Measurements from ENCODE around the gene RPL12. TPM values are rescaled to one million over a fixed set of nuclear protein-coding genes. Genes with fewer than 3 reads are reported as not detected.
"Not testable (repeated sequence)": the region's sequence is repeated elsewhere in the genome, so short reads cannot be mapped to it uniquely, and the experiment has no call there.

RPL12 gene
- total RNA-seq, 8 experiments from 2014 or later = 1,900 to 4,019 (median 2,592) TPM

DNA sequence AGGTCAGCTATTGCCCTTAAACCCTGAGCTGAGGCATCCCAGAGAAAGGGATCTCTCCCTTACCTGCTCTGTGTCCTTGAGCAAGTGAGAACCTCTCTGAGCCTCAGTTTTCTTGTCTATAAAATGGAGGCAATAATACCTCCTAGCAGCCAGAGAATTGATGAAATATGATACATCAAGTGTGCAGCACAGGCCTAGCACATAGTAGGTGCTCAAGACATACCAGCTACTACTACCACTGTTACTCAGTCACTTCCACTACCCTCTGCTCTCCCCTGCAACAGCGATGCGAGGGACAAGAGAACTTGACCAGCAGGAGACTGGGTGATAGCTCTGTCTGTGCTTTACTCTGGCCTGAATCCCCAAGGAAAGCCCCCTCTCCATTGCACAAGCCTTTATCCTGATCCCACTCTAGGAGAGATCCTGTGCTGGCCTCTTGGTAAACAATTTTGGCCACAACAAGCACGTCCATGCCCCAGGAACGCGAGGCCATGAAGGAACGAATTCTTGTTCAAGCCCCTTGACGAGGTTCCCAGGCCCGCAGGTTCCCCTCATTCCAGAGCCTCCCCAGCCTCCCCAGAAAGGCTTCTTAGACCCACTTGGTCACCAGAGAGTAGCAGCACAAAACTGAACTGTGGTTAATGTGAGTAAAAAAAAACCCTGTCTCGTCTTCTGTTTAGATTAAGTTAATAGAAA lies 39.5 kb upstream of the RPL12 start:
- Histone ChIP-seq H3K4me1 (replicated peaks in 1 of 2) (peaks cover 9 to 10% of the 10 kb centered on the region in 2 donors), H3K27ac (no peak overlapping the region), H3K4me3 (no peak overlapping the region)
- in situ Hi-C loops (cut with MboI; ENCODE audit: low pct_unique_long_range_greater_than_20kb in 2 of 9, low sequenced_read_pairs in 9 of 9, unreplicated experiment in 9 of 9) = loop anchor here in 1 of 9 experiments (25.0 kb wide), 1 partner anchor 97 kb away; no protein-coding TSS in a partner anchor
- ATAC-seq (replicated peaks in 6 of 8) = no peak
- WGBS, 10 experiments = 80 to 95% (median 90%) methylated on average over 2 to 4 of the region's 9 CpGs; no CpG with 5 or more reads in 4 of the 10 experiments

DNA sequence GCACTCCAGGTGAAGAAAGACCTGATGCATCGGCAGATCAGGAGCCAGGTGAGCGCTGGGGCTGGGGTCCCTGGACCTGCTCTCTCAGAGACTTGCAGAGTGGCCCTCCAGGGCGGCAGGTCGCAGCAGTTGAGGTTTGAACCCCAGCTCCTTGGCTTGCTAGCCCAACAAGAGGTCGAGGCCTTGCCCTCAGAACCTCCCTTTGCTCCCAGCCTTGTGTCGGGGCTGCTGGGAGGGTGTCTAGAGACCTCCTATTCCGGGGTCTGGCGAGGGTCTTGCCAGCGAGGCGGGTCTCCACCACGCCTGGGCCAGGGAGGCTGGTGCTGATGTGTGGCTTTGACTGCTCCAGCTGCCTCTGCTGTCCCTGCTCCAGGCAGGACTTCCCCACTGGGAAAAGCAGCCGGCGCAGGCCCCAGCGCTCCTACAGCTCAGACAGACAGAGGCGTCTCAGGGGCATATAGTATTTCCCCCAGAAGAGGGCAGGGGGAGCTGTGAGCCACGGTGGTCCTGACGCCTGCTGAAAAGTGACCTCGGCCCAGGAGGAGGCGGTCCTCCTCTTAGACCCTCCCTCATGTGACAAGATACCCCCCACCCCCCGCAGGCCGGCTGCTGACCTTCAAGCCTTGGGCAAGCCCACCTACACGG lies 38.4 kb upstream of the RPL12 start:
- ATAC-seq (replicated peaks in 6 of 8) = peak in 6 of 8 experiments; percentile 30 to 75 (median 68)
- no peak overlapping the region for H3K4me3 ChIP-seq
- H3K27ac ChIP-seq = no peak overlapping the region
- in situ Hi-C loops (cut with MboI; ENCODE audit: low pct_unique_long_range_greater_than_20kb in 2 of 9, low sequenced_read_pairs in 9 of 9, unreplicated experiment in 9 of 9) = loop anchor here in 1 of 9 experiments (25.0 kb wide), 1 partner anchor 98 kb away; no protein-coding TSS in a partner anchor
- peaks cover 9 to 10% of the 10 kb centered on the region in 2 donors for H3K4me1 ChIP-seq (replicated peaks in 1 of 2)
- 0 to 87% (median 60%) methylated on average over 1 to 8 of the region's 22 CpGs; no CpG with 5 or more reads in 3 of the 10 experiments for WGBS, 10 experiments

DNA sequence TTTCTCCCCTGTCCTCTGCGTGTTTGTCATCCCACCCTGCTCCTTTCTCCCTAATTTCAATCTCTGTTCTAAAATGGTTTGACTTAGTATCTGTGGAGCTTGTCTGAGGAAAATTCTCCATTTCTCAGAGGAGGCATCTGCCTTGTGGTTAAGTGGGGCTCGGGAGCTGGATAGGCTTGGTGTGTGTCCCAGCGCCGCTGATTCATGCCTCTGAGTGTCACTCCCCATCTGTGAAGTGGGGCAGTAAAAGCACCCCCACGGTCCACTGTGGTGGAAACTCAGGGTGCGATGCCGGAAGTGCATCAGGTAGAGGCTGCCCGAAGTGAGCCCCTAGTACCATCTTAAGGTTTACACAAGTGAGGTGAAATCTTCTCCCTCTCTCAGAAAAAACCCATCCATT lies 37.7 kb upstream of the RPL12 start:
- Histone ChIP-seq H3K4me3 (no peak overlapping the region), H3K4me1 (replicated peaks in 1 of 2) (peaks cover 9 to 10% of the 10 kb centered on the region in 2 donors), H3K27ac (no peak overlapping the region)
- no peak for ATAC-seq (replicated peaks in 6 of 8)
- in situ Hi-C loops (cut with MboI; ENCODE audit: low pct_unique_long_range_greater_than_20kb in 2 of 9, low sequenced_read_pairs in 9 of 9, unreplicated experiment in 9 of 9) = loop anchor here in 1 of 9 experiments (25.0 kb wide), 1 partner anchor 98 kb away; no protein-coding TSS in a partner anchor
- 80 to 100% (median 92%) methylated on average over 2 to 8 of the region's 8 CpGs; no CpG with 5 or more reads in 2 of the 10 experiments for whole genome bisulfite sequencing, 10 experiments

DNA sequence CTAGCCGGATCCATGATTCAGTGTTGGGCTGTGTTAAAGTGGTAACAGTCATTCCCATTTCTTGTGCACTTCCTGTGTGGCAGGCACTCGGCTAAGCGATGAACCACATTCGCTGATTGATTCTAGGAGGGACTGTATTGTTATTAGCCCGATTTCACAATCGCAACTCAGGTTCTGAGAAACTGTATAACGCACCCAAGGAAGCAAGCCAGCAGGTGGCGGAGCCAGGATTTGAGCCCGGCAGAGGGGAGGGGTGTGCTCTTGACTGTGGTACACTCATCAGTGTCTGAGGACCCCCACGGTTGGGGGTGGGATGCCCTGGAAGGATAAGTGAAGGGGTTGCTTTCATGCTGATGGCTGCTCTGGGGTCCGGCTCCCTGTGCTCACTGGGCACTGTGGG lies 34.8 kb upstream of the RPL12 start:
- Histone ChIP-seq H3K4me1 (replicated peaks in 1 of 2) (peaks cover 0 to 2% of the 10 kb centered on the region in 2 donors), H3K4me3 (no peak overlapping the region), H3K27ac (no peak overlapping the region)
- WGBS, 10 experiments = 85 to 100% (median 91%) methylated on average over 1 to 8 of the region's 11 CpGs; no CpG with 5 or more reads in 7 of the 10 experiments
- in situ Hi-C loops (cut with MboI; ENCODE audit: low pct_unique_long_range_greater_than_20kb in 2 of 9, low sequenced_read_pairs in 9 of 9, unreplicated experiment in 9 of 9) = loop anchor here in 1 of 9 experiments (25.0 kb wide), 1 partner anchor 101 kb away; no protein-coding TSS in a partner anchor
- ATAC-seq (replicated peaks in 6 of 8) = no peak

DNA sequence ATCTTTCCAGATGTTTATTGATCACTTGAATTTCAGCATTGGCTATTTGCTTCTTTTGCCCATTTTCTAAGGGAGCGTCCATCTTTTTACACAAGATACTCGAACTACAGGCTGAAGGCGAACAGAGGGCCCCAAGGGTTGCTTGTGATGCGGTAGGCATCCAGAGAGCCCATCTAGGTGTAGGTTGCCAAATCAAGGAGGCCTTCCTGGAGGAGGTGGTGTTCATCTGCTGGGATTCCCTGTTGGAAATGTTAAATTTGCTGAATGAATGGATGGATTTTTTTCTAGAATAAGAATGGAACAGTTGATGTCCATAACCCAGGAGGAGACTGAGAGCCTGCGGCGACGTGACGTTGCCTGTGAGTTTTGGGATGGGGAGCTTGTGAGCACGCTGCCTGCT lies 31.5 kb upstream of the RPL12 start:
- H3K27ac ChIP-seq = no peak overlapping the region
- WGBS, 10 experiments = 90 to 100% (median 100%) methylated on average over 1 to 9 of the region's 9 CpGs; no CpG with 5 or more reads in 4 of the 10 experiments
- in situ Hi-C loops (cut with MboI; ENCODE audit: low pct_unique_long_range_greater_than_20kb in 2 of 9, low sequenced_read_pairs in 9 of 9, unreplicated experiment in 9 of 9) = loop anchor here in 1 of 9 experiments (25.0 kb wide), 1 partner anchor 105 kb away; no protein-coding TSS in a partner anchor

DNA sequence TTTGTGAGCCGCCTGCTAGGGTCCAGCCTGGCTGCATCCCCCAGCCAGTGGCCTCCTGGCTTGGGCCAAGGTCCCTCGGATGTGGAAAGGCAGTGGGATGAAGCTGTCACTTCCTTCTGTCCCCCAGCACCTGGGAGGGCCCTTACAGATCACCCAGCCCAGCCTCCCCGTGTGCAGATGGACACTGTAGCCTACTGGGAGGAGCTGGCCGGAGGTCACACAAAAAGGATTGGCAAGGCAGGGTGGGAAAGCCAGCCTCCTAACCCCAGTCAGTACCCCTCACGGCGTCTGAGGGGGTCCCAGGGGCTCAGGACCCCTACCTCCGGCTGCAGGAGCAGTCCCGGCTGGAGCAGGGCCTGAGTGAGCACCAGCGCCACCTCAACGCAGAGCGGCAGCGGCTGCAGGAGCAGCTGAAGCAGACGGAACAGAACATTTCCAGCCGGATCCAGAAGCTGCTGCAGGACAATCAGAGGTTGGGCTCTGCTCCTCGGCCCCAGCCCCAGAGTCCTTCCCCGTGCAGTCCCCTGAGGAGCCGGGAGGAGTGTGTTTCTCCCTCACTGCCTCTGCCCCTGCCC lies 28.4 kb upstream of the RPL12 start:
- no peaks in the 10 kb centered on the region for H3K4me1 ChIP-seq (replicated peaks in 1 of 2)
- WGBS, 10 experiments = 73 to 100% (median 96%) methylated on average over 1 to 4 of the region's 17 CpGs; no CpG with 5 or more reads in 4 of the 10 experiments
- in situ Hi-C loops (cut with MboI; ENCODE audit: low pct_unique_long_range_greater_than_20kb in 2 of 9, low sequenced_read_pairs in 9 of 9, unreplicated experiment in 9 of 9) = loop anchor here in 1 of 9 experiments (25.0 kb wide), 1 partner anchor 108 kb away; no protein-coding TSS in a partner anchor
- H3K4me3 ChIP-seq = no peak overlapping the region
- no peak overlapping the region for H3K27ac ChIP-seq
- ATAC-seq (replicated peaks in 6 of 8) = peak in 1 of 8 experiments; percentile 12

More for the DNA sequence above, 31.5 kb upstream of the RPL12 start:
- H3K4me3 ChIP-seq = no peak overlapping the region
- ATAC-seq (replicated peaks in 6 of 8) = no peak
- H3K4me1 ChIP-seq (replicated peaks in 1 of 2) = no peaks in the 10 kb centered on the region

DNA sequence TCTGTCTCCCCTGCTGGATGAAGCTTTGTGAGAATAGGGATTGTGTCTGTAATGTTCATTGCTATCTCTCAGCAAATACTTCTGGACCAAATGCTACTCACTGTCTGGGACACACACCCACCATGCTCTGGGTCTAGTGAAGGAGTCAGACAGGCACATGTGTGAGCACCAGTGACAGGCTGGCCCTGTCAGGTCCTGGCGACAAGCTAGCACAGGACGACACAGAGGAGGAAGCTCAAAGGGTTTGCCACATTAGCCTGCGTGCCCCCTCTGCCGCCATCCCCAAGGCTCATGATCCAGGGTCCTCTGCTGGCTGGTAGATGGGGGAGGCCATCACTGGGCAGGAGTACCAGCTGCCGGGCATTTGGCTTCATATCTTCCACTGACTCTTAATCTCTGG lies 23.4 kb upstream of the RPL12 start:
- no peaks in the 10 kb centered on the region for H3K4me1 ChIP-seq (replicated peaks in 1 of 2)
- ATAC-seq (replicated peaks in 6 of 8) = no peak
- H3K27ac ChIP-seq = no peak overlapping the region
- no peak overlapping the region for H3K4me3 ChIP-seq
- in situ Hi-C loops (cut with MboI; ENCODE audit: low pct_unique_long_range_greater_than_20kb in 2 of 9, low sequenced_read_pairs in 9 of 9, unreplicated experiment in 9 of 9) = no loop called here
- 95 to 100% methylated on average over 2 to 5 of the region's 5 CpGs; no CpG with 5 or more reads in 8 of the 10 experiments for WGBS, 10 experiments

DNA sequence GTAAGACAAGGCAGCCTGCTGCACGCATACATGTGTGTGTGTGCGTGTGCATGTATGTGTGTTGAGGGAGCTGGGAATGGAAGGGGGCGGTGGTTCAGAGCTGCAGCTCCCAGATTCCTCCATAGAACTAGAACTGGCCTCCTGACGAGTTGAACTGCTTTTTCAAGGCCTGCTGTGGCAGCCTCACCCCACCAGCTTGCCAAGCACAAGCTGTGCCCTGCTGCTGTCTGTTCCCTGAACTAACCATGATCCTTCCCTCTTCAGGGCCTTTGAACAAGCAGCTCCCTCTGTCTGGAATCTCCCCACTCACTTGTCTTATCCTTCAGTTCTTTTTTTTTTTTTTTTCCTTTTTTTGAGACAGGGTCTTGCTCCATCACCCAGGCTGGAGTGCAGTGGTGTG lies 22.7 kb upstream of the RPL12 start:
- 20 to 83% (median 80%) methylated on average over 1 to 2 of the region's 4 CpGs; no CpG with 5 or more reads in 4 of the 10 experiments for WGBS, 10 experiments
- Histone ChIP-seq H3K4me1 (replicated peaks in 1 of 2) (no peaks in the 10 kb centered on the region), H3K27ac (no peak overlapping the region), H3K4me3 (no peak overlapping the region)
- no peak for ATAC-seq (replicated peaks in 6 of 8)
- in situ Hi-C loops (cut with MboI; ENCODE audit: low pct_unique_long_range_greater_than_20kb in 2 of 9, low sequenced_read_pairs in 9 of 9, unreplicated experiment in 9 of 9) = no loop called here

DNA sequence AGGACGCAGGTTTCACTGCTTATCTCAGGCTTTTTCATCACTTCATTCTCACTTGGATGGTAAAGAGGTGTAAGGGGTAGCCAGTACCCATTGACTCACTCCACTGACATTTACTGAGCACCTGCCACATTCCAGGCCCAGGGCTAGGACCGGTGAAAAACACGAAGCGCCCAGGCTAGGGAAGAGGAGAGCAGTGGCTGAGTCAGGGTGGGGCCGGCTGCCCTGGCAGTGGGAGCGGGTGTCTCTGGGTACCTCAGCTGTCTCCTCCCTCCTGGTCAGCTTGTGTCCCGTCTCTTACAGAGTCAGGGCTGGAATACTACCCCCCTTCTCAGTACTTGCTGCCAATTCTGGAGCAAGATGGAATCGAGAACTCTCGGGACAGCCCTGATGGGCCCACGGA lies 22.3 kb upstream of the RPL12 start:
- Histone ChIP-seq H3K4me1 (replicated peaks in 1 of 2) (no peaks in the 10 kb centered on the region), H3K4me3 (no peak overlapping the region), H3K27ac (no peak overlapping the region)
- no peak for ATAC-seq (replicated peaks in 6 of 8)
- in situ Hi-C loops (cut with MboI; ENCODE audit: low pct_unique_long_range_greater_than_20kb in 2 of 9, low sequenced_read_pairs in 9 of 9, unreplicated experiment in 9 of 9) = no loop called here
- 78 to 100% (median 87%) methylated on average over 1 to 8 of the region's 10 CpGs; no CpG with 5 or more reads in 5 of the 10 experiments for WGBS, 10 experiments

DNA sequence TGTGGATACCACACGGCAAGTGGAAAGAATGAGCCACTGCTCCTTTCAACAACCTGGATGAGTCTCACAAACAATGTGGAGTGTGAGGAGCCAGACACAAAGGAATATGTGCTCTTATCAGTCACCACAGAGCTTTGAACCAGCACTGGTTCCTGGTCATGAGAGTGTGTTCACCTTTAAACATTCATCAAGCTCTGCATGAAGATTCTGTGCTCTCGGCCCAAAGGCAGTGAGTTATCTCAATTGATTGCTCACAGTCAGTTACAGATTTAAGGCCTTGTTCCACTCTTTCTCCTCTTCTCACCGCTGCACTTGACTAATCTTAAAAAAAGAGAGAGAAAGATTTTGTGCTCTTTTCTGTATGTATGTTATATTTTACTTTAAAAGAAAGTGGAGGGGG lies 19.5 kb upstream of the RPL12 start:
- H3K27ac ChIP-seq = no peak overlapping the region
- H3K4me3 ChIP-seq = no peak overlapping the region
- H3K4me1 ChIP-seq (replicated peaks in 1 of 2) = no peaks in the 10 kb centered on the region
- in situ Hi-C loops (cut with MboI; ENCODE audit: low pct_unique_long_range_greater_than_20kb in 2 of 9, low sequenced_read_pairs in 9 of 9, unreplicated experiment in 9 of 9) = no loop called here
- ATAC-seq (replicated peaks in 6 of 8) = no peak
- WGBS, 10 experiments = 65 to 100% (median 90%) methylated on average over 1 to 3 of the region's 3 CpGs; no CpG with 5 or more reads in 2 of the 10 experiments

DNA sequence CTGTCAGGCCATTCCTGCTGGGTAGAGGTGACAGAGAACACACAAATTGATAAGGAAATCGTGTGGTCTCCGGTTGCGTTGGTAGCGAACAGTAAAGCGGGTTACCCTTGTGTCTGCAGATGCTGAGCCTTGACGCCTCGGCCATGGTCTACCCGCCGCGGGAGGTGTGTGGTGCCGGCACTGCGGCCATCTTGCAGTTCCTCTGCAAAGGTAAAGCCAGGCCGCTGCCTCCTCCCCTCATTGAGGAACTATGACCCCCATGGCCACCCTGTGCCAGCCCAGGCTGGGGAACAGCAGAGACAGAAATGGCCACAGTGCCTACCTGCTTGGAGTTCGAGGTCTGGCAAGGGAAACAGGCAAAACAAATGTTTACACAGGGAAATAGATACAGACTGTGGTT lies 16.4 kb upstream of the RPL12 start:
- H3K27ac ChIP-seq = no peak overlapping the region
- H3K4me1 ChIP-seq (replicated peaks in 1 of 2) = peaks cover 0 to 4% of the 10 kb centered on the region in 2 donors
- in situ Hi-C loops (cut with MboI; ENCODE audit: low pct_unique_long_range_greater_than_20kb in 2 of 9, low sequenced_read_pairs in 9 of 9, unreplicated experiment in 9 of 9) = no loop called here
- no peak overlapping the region for H3K4me3 ChIP-seq
- ATAC-seq (replicated peaks in 6 of 8) = no peak
- WGBS, 10 experiments = 87 to 100% (median 100%) methylated on average over 1 to 9 of the region's 14 CpGs; no CpG with 5 or more reads in 5 of the 10 experiments

DNA sequence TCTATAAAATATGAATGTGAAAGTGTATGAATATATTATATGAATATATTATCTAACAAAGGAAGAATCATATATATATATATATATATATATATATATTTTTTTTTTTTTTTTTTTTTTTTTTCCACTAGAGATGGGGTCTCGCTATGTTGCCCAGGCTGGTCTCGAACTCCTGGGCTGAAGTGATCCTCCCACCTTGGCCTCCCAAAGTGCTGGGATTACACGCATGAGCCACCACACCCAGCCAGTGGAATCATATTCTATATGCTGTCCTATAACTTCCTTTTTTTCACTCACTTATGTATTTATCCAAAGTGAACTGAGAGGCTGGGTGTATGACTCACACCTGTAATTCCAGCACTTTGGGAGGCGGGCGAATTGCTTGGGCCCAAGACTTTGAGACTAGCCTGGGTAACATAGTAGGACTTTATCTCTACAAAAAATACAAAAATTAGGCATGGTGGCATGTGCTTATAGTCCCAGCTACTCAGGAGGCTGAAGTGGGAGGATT lies 15.3 kb upstream of the RPL12 start:
- H3K27ac ChIP-seq; ATAC-seq (replicated peaks in 6 of 8); H3K4me1 ChIP-seq (replicated peaks in 1 of 2); H3K4me3 ChIP-seq; in situ Hi-C loops (cut with MboI; ENCODE audit: low pct_unique_long_range_greater_than_20kb in 2 of 9, low sequenced_read_pairs in 9 of 9, unreplicated experiment in 9 of 9): not testable (repeated sequence)
- WGBS, 10 experiments = 100% methylated on average over 2 of the region's 5 CpGs; no CpG with 5 or more reads in 9 of the 10 experiments
